Muscle layer of duodenum (tissue), 2 donors: ENCODE measurements around the gene ITGAD.

Experiments used
- H3K27ac ChIP-seq: one replicate; pipeline ENCODE4 v1.7.0; 2013; ENCODE audit warnings: mild to moderate bottlenecking, low read length
- H3K27me3 ChIP-seq: one replicate; pipeline ENCODE4 v1.7.0; 2013; ENCODE audit warnings: low read depth, mild to moderate bottlenecking, control low read depth, low read length
- H3K36me3 ChIP-seq, 2 donors: one replicate each; pipeline ENCODE4 v1.7.0; 2013; ENCODE audit warnings: low read length in 2 of 2, control low read depth in 1 of 2, mild to moderate bottlenecking in 1 of 2; ENCODE audit not compliant: insufficient read depth in 2 of 2, control insufficient read depth in 1 of 2
- H3K4me1 ChIP-seq, 2 donors: one replicate each; pipeline ENCODE4 v1.7.0; 2013; ENCODE audit warnings: low read length in 2 of 2, mild to moderate bottlenecking in 2 of 2, control low read depth in 1 of 2, moderate library complexity in 1 of 2; ENCODE audit not compliant: insufficient read depth in 2 of 2, control insufficient read depth in 1 of 2
- H3K4me3 ChIP-seq, 2 donors: one replicate each; pipeline ENCODE4 v1.7.0; 2013; ENCODE audit warnings: low read length in 2 of 2, low read depth in 1 of 2, mild to moderate bottlenecking in 1 of 2
- H3K9me3 ChIP-seq, 2 donors: one replicate each; pipeline ENCODE4 v1.7.0; 2013; ENCODE audit warnings: low read length in 2 of 2, control low read depth in 1 of 2, mild to moderate bottlenecking in 1 of 2; ENCODE audit not compliant: control insufficient read depth in 1 of 2
- donor health status: healthy.

The ITGAD gene

DNA sequence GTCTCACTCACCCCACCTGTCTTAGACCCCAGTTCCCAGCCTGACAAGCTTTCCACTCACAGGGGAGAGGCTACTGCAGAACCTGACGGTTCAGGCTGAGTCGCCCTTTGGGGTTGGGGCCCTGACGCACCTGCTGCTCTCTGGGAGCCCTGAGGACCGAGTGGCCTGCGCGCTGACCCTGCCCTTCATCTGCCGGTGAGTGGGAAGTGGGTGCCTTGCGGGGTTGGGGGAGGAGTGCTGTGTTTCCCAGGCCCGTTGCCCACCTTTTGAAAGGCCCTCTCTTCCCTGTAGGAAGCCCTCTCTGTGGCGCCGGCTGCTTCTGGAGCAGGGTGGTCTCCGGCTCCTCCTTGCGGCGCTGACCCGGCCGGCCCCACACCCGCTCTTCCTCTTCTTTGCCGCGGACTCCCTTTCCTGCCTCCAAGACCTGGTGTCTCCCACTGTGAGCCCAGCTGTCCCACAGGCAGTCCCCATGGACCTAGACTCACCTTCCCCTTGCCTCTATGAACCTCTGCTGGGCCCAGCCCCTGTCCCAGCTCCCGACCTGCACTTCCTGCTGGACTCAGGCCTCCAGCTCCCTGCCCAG is 72.7 kb downstream of the ITGAD start:
- H3K27ac ChIP-seq = no peak overlapping the region
- no peak overlapping the region for H3K4me3 ChIP-seq
- H3K27me3 ChIP-seq = no peaks in the 10 kb centered on the region
- H3K36me3 ChIP-seq = peaks cover 9 to 49% of the 10 kb centered on the region in 2 donors
- H3K9me3 ChIP-seq = no peaks in the 10 kb centered on the region
- H3K4me1 ChIP-seq = peaks cover 0 to 3% of the 10 kb centered on the region in 2 donors

DNA sequence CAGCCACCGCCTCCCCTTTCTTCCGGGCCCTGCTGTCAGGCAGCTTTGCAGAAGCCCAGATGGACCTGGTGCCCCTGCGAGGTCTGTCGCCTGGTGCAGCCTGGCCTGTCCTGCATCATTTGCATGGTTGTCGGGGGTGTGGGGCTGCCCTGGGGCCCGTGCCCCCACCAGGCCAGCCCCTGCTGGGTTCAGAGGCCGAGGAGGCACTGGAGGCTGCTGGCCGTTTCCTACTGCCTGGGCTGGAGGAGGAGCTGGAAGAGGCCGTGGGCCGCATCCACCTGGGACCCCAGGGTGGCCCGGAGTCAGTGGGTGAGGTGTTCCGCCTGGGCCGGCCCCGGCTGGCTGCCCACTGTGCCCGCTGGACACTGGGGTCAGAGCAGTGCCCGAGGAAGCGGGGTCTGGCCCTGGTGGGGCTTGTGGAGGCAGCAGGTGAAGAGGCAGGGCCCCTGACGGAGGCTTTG is 73.3 kb downstream of the ITGAD start:
- Histone ChIP-seq H3K27me3 (no peaks in the 10 kb centered on the region), H3K36me3 (peaks cover 9 to 49% of the 10 kb centered on the region in 2 donors), H3K27ac (no peak overlapping the region), H3K4me1 (peaks cover 0 to 5% of the 10 kb centered on the region in 2 donors), H3K9me3 (no peaks in the 10 kb centered on the region), H3K4me3 (no peak overlapping the region)

DNA sequence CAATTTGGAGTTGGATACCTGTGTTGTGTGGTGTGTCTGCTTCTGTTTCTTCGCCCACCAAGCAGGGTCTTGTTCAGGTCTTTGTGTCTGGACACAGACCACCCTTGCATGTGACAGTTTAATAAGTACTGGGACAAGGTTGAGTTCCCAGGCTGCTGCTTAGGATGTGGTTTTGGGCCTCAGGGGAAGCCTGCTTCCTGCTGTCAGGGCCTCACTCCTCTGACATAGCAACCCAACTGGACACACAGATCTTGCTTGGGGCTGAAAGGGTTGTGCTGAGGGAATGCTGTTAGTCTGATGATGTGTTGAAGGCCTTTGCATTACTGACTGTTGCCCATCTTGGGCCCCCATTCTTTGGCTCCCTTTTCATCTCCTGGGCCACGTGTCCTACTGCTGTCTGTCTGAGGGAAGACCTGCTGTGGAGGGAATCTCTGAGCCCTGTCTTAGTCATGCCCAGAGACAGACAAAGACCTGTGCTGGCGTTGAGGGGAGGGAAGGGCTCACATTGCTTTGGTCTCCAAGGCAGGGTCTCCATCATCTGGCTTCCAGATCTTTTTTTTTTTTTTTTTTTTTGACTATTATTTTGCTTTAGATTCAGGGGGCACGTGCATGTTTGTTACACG is 74.1 kb downstream of the ITGAD start:
- no peaks in the 10 kb centered on the region for H3K27me3 ChIP-seq
- H3K36me3 ChIP-seq = peaks cover 9 to 43% of the 10 kb centered on the region in 2 donors
- no peaks in the 10 kb centered on the region for H3K9me3 ChIP-seq
- H3K4me3 ChIP-seq = no peak overlapping the region
- H3K27ac ChIP-seq = no peak overlapping the region
- H3K4me1 ChIP-seq = peaks cover 0 to 5% of the 10 kb centered on the region in 2 donors

DNA sequence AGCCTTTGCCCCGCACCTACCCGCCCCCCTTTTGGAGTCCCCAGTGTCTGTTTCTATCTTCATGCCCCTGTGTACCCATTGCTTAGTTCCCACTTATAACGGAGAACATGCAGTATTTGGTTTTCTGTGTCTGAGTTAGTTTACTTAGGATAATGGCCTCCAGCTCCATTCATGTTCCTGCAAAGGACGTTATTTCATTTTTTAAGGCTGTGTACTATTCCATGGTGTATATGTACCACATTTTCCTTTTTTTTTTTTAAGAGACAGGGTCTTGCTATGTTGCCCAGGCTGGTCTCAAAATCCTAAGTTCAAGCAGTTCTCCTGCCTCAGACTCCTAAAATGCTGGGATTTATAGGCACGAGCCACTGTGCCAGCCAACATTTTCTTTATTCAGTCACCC is 74.7 kb downstream of the ITGAD start:
- Histone ChIP-seq H3K27me3 (no peaks in the 10 kb centered on the region), H3K36me3 (peaks cover 9 to 37% of the 10 kb centered on the region in 2 donors), H3K27ac (no peak overlapping the region), H3K9me3 (no peaks in the 10 kb centered on the region), H3K4me1 (peaks cover 0 to 5% of the 10 kb centered on the region in 2 donors), H3K4me3 (no peak overlapping the region)

DNA sequence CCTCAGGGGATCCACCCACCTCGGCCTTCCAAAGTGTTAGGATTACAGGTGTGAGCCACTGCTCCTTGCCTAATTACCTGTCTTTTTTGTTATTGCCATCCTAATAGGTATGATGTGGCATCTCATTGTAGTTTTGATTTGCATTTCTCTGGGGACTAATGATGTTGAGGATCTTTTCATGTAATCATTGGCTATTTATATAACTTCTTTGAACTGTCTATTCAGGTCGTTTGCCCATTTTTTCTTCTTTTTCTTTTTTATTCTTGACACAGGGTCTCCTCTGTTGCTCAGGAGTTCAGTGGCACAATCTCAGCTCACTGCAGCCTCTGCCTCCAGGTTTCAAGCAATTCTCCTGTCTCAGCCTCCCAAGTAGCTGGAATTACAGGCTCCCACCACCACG is 77.5 kb downstream of the ITGAD start:
- no peaks in the 10 kb centered on the region for H3K27me3 ChIP-seq
- peak overlapping the region; percentile 76 for H3K27ac ChIP-seq
- H3K4me3 ChIP-seq = peak overlapping the region in 1 of 2 donors; percentile 88
- H3K4me1 ChIP-seq = peaks cover 0 to 28% of the 10 kb centered on the region in 2 donors
- H3K9me3 ChIP-seq = no peaks in the 10 kb centered on the region
- peaks cover 14 to 40% of the 10 kb centered on the region in 2 donors for H3K36me3 ChIP-seq

DNA sequence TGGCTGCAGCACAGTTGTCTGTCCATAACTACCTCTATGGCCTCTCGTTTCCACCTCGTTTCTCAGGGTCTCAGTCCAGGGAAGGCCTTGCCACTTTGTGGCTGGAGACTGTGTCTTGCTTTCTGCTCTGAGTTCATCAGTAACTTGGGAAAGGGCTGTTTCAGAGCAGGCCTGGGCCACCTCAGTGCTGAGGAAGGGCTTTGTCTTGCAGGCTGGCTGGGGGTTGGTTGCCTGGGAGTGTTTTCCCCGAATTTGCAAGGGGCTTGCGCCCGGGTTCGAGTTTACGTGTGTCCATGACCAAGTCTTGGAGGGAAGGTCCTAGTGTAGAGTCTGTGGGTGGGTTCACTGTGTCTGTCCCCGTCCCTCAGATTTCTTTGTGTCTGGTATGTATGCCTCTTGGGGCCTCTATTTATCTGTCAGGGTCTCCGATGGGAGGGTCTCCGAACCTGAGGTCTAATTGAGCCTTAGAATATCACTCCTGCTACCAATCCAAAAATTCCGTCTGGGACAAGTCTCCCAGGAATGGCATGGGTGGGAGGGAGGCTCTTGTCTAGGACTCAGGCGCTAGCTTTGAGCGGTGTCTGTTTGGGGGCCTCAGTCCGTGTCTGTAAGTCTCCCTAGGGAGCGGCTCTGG is 78.2 kb downstream of the ITGAD start:
- Histone ChIP-seq H3K27ac (peak overlapping the region; percentile 76), H3K36me3 (peaks cover 14 to 39% of the 10 kb centered on the region in 2 donors), H3K4me3 (peak overlapping the region; percentile 67 to 88), H3K27me3 (no peaks in the 10 kb centered on the region), H3K9me3 (no peaks in the 10 kb centered on the region), H3K4me1 (peaks cover 0 to 35% of the 10 kb centered on the region in 2 donors)

DNA sequence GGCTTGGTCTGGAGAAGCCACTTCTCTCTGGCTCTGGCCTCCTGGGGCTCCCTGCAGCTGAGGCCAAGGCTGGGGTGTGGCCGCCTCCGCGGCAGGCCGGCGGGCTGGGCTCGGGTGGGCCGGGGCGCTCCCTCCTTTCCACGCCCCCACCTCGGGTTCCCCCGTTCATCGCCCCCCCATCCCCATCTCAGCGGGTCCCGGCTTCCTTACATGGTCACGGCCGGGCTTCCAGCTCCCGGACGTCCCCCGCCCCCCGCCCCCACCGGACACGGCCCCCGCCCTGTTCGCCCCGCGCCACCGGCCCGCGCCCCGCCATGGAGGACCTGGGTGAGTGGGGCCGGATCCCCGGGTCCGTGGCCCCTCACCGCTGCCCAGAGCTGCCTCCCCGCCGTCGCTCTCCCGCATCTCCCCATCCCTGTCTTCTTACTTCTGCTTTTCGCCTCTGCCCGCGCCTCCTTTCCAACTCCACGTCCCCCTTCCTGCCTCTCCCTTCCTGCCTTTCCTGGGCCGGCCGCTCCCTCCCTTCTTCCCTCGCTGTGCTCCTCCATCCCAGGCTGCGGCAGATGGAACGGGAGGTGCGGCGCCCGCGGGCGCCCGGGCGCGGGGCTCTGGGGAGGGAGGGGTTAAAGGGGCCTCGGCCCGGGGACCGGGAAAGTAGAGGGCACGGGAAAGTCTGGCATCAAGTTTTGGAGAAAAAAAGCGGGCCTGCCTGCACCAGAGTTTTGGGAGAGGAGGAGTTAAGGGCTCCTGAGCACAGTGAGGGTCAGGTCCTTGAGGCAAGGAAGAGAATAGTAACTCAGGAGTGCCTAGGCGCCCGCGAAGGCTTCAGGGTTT is 79.0 kb downstream of the ITGAD start, which contains the start of gene TGFB1I1:
Gene TGFB1I1, plus strand, starts transcription at position 278 of the 834 bp plus-strand sequence. Its CDS starts 37 bp downstream, at position 315.
- Histone ChIP-seq H3K36me3 (peaks cover 12 to 37% of the 10 kb centered on the region in 2 donors), H3K27me3 (no peaks in the 10 kb centered on the region), H3K27ac (peak within 1 kb of the TSS; percentile 91), H3K4me1 (peaks cover 0 to 39% of the 10 kb centered on the region in 2 donors), H3K4me3 (peak within 1 kb of the TSS; percentile 74 to 88), H3K9me3 (no peaks in the 10 kb centered on the region)

DNA sequence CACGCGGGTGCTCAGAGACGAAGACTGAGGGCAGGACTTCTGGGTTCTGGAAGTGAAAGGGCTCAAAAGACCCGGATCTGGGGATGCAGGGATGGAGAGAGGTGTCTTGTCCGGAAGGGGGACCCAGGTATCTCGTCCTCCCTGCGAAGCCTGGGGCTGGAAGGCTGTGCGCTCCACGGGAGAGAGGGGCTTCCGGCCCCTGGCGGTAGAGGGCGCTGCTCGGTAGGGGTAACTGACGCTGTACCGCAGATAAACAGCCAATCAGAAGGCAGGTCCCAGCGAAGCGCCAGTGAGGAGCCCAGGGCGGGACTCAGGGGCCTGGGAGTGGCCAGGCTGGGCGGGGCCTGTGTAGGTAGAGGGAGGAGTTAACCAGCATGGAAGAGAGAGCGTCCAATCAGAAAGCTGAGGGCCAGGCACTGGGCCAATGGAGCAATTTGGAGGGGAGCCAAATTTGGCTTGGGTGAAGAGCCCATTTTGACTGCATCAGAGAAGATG is 79.6 kb downstream of the ITGAD start:
- H3K36me3 ChIP-seq = peaks cover 12 to 43% of the 10 kb centered on the region in 2 donors
- no peaks in the 10 kb centered on the region for H3K27me3 ChIP-seq
- peaks cover 0 to 44% of the 10 kb centered on the region in 2 donors for H3K4me1 ChIP-seq
- H3K9me3 ChIP-seq = no peaks in the 10 kb centered on the region
- peak overlapping the region; percentile 74 to 88 for H3K4me3 ChIP-seq
- H3K27ac ChIP-seq = peak overlapping the region; percentile 91

DNA sequence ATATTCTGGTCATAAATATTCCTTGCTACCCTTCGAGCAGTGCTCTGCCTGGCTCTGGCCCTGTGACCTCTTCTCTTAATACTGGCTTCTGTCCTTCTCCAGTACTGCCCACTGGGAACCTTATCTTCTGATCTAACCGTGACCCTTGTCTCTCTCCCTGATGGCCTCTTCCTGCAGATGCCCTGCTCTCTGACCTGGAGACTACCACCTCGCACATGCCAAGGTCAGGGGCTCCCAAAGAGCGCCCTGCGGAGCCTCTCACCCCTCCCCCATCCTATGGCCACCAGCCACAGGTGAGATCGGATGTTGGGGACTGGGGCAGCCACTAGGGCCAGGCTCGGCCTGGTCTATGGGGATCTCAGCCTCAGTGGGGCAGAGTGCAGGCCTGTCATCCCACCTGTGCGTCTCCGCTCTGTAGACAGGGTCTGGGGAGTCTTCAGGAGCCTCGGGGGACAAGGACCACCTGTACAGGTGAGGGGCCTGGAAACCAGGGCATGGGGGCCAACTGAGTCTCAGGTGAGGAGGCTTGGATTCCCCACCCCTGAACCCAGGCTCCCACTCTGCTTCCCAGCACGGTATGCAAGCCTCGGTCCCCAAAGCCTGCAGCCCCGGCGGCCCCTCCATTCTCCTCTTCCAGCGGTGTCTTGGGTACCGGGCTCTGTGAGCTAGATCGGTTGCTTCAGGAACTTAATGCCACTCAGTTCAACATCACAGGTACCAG is 80.3 kb downstream of the ITGAD start:
- Histone ChIP-seq H3K4me3 (peak overlapping the region; percentile 74 to 88), H3K36me3 (peaks cover 12 to 48% of the 10 kb centered on the region in 2 donors), H3K9me3 (no peaks in the 10 kb centered on the region), H3K27ac (peak overlapping the region; percentile 91), H3K27me3 (no peaks in the 10 kb centered on the region), H3K4me1 (peaks cover 0 to 45% of the 10 kb centered on the region in 2 donors)

DNA sequence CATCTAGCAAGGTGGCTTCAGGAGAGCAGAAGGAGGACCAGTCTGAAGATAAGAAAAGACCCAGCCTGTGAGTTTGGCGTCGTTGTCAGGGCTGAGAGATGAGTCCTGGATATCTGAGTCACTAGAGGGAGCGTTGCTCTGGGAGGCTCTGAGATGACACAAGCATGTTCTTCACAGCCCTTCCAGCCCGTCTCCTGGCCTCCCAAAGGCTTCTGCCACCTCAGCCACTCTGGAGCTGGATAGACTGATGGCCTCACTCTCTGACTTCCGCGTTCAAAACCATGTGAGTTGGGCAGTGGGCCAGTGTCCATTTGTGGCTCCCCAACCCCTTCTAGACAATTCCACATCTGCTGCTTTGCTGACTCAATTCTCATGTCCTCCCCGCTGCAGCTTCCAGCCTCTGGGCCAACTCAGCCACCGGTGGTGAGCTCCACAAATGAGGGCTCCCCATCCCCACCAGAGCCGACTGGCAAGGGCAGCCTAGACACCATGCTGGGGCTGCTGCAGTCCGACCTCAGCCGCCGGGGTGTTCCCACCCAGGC is 81.1 kb downstream of the ITGAD start:
- Histone ChIP-seq H3K36me3 (peaks cover 12 to 48% of the 10 kb centered on the region in 2 donors), H3K9me3 (no peaks in the 10 kb centered on the region), H3K27ac (no peak overlapping the region), H3K27me3 (no peaks in the 10 kb centered on the region), H3K4me1 (peaks cover 0 to 45% of the 10 kb centered on the region in 2 donors), H3K4me3 (no peak overlapping the region)
